Activated T-cell treated with anti-CD3 and anti-CD28 coated beads, Interleukin-2, amount 50 U/mL, for 1 hour (primary cell): Measurements from ENCODE around the gene ZNF367.
"Not testable (repeated sequence)": the region's sequence is repeated elsewhere in the genome, so short reads cannot be mapped to it uniquely, and the experiment has no call there.

Experiments
- DNase-seq: peaks from one replicate; pipeline ENCODE4 v3.0.0-alpha.2; 2020

Gene ZNF367

DNA sequence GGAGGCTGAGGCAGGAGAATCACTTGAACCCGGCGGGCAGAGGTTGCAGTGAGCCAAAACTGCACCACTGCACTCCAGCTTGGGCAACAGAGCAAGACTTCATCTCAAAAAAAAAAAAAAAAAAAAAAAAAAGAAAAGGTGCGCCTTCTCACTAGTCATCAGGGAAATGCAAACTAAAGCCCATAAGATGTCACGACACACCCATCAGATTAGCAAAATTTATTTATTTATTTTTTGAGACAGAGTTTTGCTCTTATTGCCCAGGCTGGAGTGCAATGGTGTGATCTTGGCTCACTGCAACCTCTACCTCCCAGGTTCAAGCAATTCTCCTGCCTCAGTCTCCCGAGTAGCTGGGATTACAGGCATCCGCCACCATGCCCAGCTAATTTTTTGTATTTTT, 57.6 kb downstream of the ZNF367 start:
- not testable (repeated sequence) for DNase-seq

- DNase-seq: no peak
These were observed 67.3 kb downstream of the ZNF367 start for GRCh38 chr9:96350866-96351265.

DNA sequence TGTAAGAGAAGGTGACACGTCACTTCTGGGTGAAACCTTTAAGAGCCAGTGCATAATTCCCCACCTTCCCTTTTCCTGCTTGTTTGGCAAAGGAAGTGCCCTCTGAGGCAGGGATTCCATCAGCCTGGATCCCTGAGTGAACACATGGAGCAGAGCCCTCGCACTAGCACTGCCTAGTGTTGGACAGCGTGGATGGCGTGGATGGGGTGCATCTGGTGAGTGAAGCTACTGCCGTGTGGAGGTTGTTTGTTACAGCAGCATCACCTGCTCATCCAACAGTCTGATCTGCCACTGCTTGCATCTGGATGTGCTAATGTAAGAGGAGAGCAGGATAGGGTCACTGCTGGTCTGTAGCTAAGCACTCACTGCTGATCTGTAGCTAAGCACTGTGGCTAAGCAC, 69.9 kb downstream of the ZNF367 start:
- DNase-seq: no peak

DNA sequence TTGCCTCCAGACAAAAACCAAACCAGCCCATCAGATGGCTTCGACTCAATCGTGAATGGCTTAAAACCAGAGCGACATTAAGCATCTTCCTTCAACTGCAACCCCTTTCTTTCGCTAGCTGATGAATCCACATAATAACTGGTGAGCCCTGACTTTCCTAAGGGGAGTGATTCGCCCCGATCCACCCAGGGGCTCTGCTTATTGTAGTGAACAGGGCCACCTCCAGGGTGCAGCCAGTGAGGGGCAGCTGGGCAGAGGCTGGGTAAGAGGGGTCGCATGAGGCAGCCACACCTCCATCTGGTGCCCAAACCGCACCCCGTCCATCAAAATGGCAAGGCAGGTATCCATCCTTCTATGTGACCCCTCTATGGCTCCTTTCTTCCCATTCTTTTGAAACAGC, 72.6 kb downstream of the ZNF367 start:
- DNase-seq: no peak

- DNase-seq: no peak
These were observed 73.6 kb downstream of the ZNF367 start for GRCh38 chr9:96344458-96345180.

- no peak for DNase-seq
These were observed 74.4 kb downstream of the ZNF367 start for GRCh38 chr9:96343515-96344360.

DNA sequence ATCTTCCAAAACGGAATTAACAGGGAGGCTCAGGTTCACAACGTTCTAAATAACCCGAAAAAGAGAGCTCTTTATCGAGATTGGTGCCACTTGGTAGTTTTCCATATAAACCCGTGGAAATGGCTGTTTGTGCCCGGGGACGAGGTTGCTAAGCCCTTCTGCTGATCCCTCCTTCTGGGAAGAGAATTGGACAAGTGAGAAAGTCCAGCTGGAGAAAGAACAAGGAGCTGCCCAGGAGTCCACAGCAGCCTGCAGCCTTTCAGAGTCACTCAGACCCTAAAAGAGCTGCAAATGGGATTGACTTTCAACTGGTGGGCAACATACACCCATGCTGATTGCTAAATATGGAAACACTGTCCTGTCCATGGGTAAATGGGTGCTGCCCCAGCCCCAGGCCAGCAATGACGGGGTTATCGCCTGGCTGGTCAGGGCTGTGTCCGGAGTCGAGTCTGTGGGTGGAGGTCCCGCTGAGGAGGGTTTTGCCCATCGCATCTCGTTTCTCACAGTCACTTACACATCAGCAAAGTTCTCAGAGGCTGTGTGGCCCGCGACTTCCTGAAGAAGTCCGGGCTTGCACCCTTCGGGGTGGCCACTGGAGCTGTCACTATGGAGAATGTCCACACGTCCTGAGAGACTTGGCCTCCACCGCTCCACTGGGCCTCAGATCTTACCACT, 75.5 kb downstream of the ZNF367 start:
- DNase-seq: no peak

DNA sequence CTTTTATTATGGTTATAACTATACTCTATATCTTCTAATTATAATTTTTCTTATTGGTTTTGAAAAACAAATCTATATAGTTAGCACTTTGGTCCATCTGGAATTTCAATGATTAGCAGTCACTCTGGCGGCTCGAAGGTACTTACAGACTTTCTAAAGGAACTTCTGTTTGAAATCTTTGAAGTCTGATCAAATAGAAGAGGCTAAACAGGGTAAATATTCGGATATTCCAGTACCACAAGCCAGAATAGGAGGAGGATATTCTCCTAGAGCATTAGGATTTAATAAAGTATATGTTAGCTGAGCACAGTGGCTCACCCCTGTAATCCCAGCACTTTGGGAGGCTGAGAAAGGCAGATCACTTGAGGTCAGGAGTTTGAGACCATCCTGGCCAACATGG, 77.5 kb downstream of the ZNF367 start:
- no peak for DNase-seq

DNA sequence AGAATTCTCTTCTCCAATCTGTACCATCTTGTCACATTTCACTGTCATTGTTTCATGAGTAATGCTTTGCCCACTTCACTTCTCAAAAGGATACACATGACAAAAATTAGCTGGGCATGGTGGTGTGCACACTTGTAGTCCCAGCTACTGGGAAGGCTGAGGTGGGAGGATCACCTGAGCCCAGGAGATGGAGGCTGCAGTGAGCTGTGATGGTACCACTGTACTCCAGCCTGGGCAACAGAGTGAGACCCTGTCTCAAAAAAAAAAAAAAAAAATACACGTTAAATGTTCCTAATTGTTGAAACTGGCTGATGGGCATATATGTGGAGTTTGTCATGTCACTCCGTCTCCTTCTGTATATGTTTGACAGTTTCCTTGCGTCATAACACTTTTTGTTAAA, 79.9 kb downstream of the ZNF367 start:
- DNase-seq: no peak
